ENCODE measurements around the gene SLX4IP. TPM values are rescaled to one million over a fixed set of nuclear protein-coding genes. Genes with fewer than 3 reads are reported as not detected.
"Not testable (repeated sequence)": the region's sequence is repeated elsewhere in the genome, so short reads cannot be mapped to it uniquely, and the experiment has no call there.

Gene SLX4IP
- total and polyA plus RNA-seq, 2 donors (not counting 1 experiment from before 2014, with no cell fraction given), result 1.9 to 8.1 TPM

GRCh38 chr20:10412591-10413408 is 22.3 kb upstream of the SLX4IP start:
- no peaks in the 10 kb centered on the region for H3K4me1 ChIP-seq (ENCODE audit: control insufficient read depth, extremely low read depth, insufficient read depth, low read length)

DNA sequence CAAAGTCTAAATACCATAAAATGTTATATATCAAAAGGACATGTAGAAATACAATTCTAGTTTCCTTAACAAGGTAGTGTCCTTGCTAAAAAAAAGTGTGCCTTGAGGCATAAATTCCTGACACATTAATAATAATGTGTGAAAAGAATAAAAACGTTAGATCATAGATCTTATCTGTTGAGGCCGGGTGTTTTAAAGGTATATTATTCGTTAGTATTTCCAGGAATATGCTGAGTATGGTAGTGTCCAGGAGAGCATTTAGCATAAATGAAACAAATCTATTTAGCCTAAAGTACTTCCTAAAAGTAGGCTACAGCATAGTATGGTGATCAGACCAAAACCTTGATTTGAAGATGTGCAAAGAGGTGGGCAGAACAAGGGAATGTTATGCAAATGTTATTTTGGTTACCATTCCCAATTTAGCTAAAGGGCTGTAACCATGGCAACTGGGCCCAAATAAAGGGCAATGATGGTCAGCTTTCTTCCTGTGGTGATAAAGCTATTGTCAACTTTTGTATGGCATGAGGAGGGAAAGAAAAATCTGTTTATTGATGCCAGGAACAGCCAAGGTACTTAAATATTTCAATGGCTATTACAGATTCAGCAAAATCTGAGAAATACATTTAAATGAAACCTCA is 20.0 kb upstream of the SLX4IP start:
- Histone ChIP-seq H4K20me1 (ENCODE audit: control insufficient read depth, extremely low read depth, insufficient read depth, low read length) (no peaks in the 10 kb centered on the region), H3K79me2 (ENCODE audit: control insufficient read depth, insufficient read depth, low read length) (no peaks in the 10 kb centered on the region), H2AFZ (ENCODE audit: low read length) (no peak overlapping the region), H3K9me3 (ENCODE audit: control insufficient read depth, insufficient read depth, low read depth, low read length) (no peaks in the 10 kb centered on the region), H3K4me1 (ENCODE audit: control insufficient read depth, extremely low read depth, insufficient read depth, low read length) (no peaks in the 10 kb centered on the region), H3K27ac (ENCODE audit: insufficient read depth, low read length) (no peak overlapping the region), H3K36me3 (ENCODE audit: control insufficient read depth, insufficient read depth, low read length) (peaks cover 3% of the 10 kb centered on the region), H3K4me2 (ENCODE audit: extremely low read depth, insufficient read depth, low read length) (no peak overlapping the region), H3K4me3 (replicated peaks in 1 of 4; ENCODE audit: control extremely low read depth in 1 of 4, insufficient read depth in 1 of 4, low read depth in 3 of 4, low read length in 4 of 4) (no peak overlapping the region), H3K9ac (ENCODE audit: insufficient read depth, low read length) (no peak overlapping the region), H3K27me3 (ENCODE audit: control insufficient read depth, insufficient read depth, low read length) (no peaks in the 10 kb centered on the region)
- TF ChIP-seq EZH2 (IDR thresholded peaks at IDR 0.05; ENCODE audit: low read length, missing control alignments) (no peak), CTCF (conservative IDR thresholded peaks at IDR 0.05 in 1 of 2, IDR thresholded peaks at IDR 0.05 in 1 of 2; ENCODE audit: low read depth in 1 of 2, low read length in 2 of 2) (no peak)
- DNase-seq (ENCODE audit: low read depth in 2 of 2), result peak in 1 of 2 donors; percentile 42

More at GRCh38 chr20:10412591-10413408, 22.3 kb upstream of the SLX4IP start:
- Histone ChIP-seq H3K36me3 (ENCODE audit: control insufficient read depth, insufficient read depth, low read length) (peaks cover 3% of the 10 kb centered on the region), H3K4me2 (ENCODE audit: extremely low read depth, insufficient read depth, low read length) (no peak overlapping the region), H2AFZ (ENCODE audit: low read length) (no peak overlapping the region), H3K79me2 (ENCODE audit: control insufficient read depth, insufficient read depth, low read length) (no peaks in the 10 kb centered on the region), H3K4me3 (replicated peaks in 1 of 4; ENCODE audit: control extremely low read depth in 1 of 4, insufficient read depth in 1 of 4, low read depth in 3 of 4, low read length in 4 of 4) (no peak overlapping the region), H3K27me3 (ENCODE audit: control insufficient read depth, insufficient read depth, low read length) (no peaks in the 10 kb centered on the region), H3K27ac (ENCODE audit: insufficient read depth, low read length) (no peak overlapping the region), H4K20me1 (ENCODE audit: control insufficient read depth, extremely low read depth, insufficient read depth, low read length) (no peaks in the 10 kb centered on the region), H3K9ac (ENCODE audit: insufficient read depth, low read length) (no peak overlapping the region), H3K9me3 (ENCODE audit: control insufficient read depth, insufficient read depth, low read depth, low read length) (no peaks in the 10 kb centered on the region)
- TF ChIP-seq CTCF (conservative IDR thresholded peaks at IDR 0.05 in 1 of 2, IDR thresholded peaks at IDR 0.05 in 1 of 2; ENCODE audit: low read depth in 1 of 2, low read length in 2 of 2) (peak; percentile 23 to 33), EZH2 (IDR thresholded peaks at IDR 0.05; ENCODE audit: low read length, missing control alignments) (no peak)
- peak; percentile 18 to 39 for DNase-seq (ENCODE audit: low read depth in 2 of 2)

DNA sequence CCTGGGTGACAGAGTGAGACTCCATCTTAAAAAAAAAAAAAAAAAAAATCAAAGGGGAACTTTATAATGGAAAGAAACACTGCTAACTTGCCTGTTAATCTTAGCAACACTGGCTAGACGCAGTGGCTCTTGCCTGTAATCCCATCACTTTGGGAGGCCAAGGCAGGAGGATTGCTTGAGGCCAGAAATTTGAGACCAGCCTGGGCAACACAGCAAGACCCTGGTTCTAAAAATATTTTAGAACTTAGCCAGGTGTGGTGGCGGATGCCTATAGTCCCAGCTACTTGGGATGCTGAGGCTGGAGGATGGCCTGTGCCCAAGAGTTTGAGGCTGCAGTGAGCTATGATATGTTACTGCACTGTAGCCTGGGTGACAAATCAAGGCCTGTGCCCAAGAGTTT is 17.9 kb upstream of the SLX4IP start:
- not testable (repeated sequence) for H2AFZ ChIP-seq (ENCODE audit: low read length); H3K4me3 ChIP-seq (replicated peaks in 1 of 4; ENCODE audit: control extremely low read depth in 1 of 4, insufficient read depth in 1 of 4, low read depth in 3 of 4, low read length in 4 of 4); DNase-seq (ENCODE audit: low read depth in 2 of 2); H3K4me2 ChIP-seq (ENCODE audit: extremely low read depth, insufficient read depth, low read length); H3K9me3 ChIP-seq (ENCODE audit: control insufficient read depth, insufficient read depth, low read depth, low read length); H4K20me1 ChIP-seq (ENCODE audit: control insufficient read depth, extremely low read depth, insufficient read depth, low read length); H3K27ac ChIP-seq (ENCODE audit: insufficient read depth, low read length); H3K4me1 ChIP-seq (ENCODE audit: control insufficient read depth, extremely low read depth, insufficient read depth, low read length); H3K27me3 ChIP-seq (ENCODE audit: control insufficient read depth, insufficient read depth, low read length); H3K9ac ChIP-seq (ENCODE audit: insufficient read depth, low read length); H3K79me2 ChIP-seq (ENCODE audit: control insufficient read depth, insufficient read depth, low read length); H3K36me3 ChIP-seq (ENCODE audit: control insufficient read depth, insufficient read depth, low read length)
